HCT116 (cell line): ENCODE measurements around the gene ING3. TPM values are rescaled to one million over a fixed set of nuclear protein-coding genes. Genes with fewer than 3 reads are reported as not detected.
A peak's percentile ranks its signal among the peaks of the same experiment; 100 is the strongest.

ENCODE experiments used
- ATAC-seq: fragments of 200-7000 bp; cut with Tn5 transposase; 2 replicates; pipeline ENCODE4 v1.9.1; 2020; ENCODE audit warnings: mild to moderate bottlenecking, moderate library complexity
- BruUV-seq: library from RNA; stranded (reverse); fragments of 400-500 nt; replicated peaks from 2 replicates; lab custom pipeline; 2021; lab: Mats Ljungman, UMichigan
- CTCF ChIA-PET: fragments of 300-600 bp; sonication (Branson Sonifier 250); formaldehyde crosslinking; loops from one replicate; lab custom pipeline; 2021; ENCODE audit warnings: antibody characterized with exemption; lab: Charles Lee
- POLR2A ChIA-PET: fragments of 300-600, 350-600 bp; sonication (Branson Sonifier 250); formaldehyde crosslinking; loops from one replicate; lab custom pipeline; 2021; ENCODE audit warnings: antibody characterized with exemption; lab: Charles Lee
- RAD21 ChIA-PET, 2 experiments: fragments of 300-600 bp; sonication (Branson Sonifier 250); formaldehyde crosslinking; loops; one replicate each; lab custom pipeline; 2023; ENCODE audit warnings: low total read pairs in 2 of 2; ENCODE audit not compliant: uncharacterized antibody in 2 of 2, unreplicated experiment in 2 of 2, low non-redundant PET in 1 of 2; lab: Charles Lee
- DNase-seq: peaks from one replicate; pipeline ENCODE4 v3.0.0-alpha.2; 2010; ENCODE audit warnings: low read depth, low spot score
- H2AFZ ChIP-seq: fragments of 200-600 bp; shearing (Covaris generic), sonication (generic); 2 replicates; pipeline ENCODE4 v1.6.1; 2017; ENCODE audit warnings: low read depth, mixed run types, mixed read lengths, antibody characterized with exemption, low read length; ENCODE audit not compliant: poor library complexity, severe bottlenecking
- H3K27ac ChIP-seq: 2 replicates; pipeline ENCODE4 v1.5.1; 2012; ENCODE audit warnings: low read depth, low read length
- H3K27me3 ChIP-seq: fragments of 200-600 bp; sonication (generic); 2 replicates; pipeline ENCODE4 v1.6.1; 2016; ENCODE audit warnings: mixed run types, low read length, mixed read lengths; ENCODE audit not compliant: insufficient read depth
- H3K36me3 ChIP-seq, 2 experiments: fragments of 200-500 bp in 1 of 2; fragments of 200-600 bp in 1 of 2; sonication (Bioruptor generic) in 1 of 2; sonication (generic) in 1 of 2; 2 replicates each; pipeline versions ENCODE4 v1.5.1 to v1.6.1; 2014 to 2016; ENCODE audit warnings: low read length in 2 of 2, inconsistent platforms in 1 of 2, mixed read lengths in 1 of 2, mixed run types in 1 of 2; ENCODE audit not compliant: insufficient read depth in 2 of 2, control insufficient read depth in 1 of 2
- H3K4me1 ChIP-seq, 2 experiments: fragments of 200-600 bp in 1 of 2; sonication (generic) in 1 of 2; 2 replicates each; pipeline versions ENCODE4 v1.5.1 to v1.6.1; 2012 to 2017; ENCODE audit warnings: low read length in 2 of 2, inconsistent platforms in 1 of 2, mild to moderate bottlenecking in 1 of 2, mixed read lengths in 1 of 2, mixed run types in 1 of 2, moderate library complexity in 1 of 2; ENCODE audit not compliant: insufficient read depth in 2 of 2, control insufficient read depth in 1 of 2
- H3K4me2 ChIP-seq: fragments of 200-600 bp; sonication (generic); 2 replicates; pipeline ENCODE4 v1.6.1; 2017; ENCODE audit warnings: mixed run types, low read length, mixed read lengths
- H3K4me3 ChIP-seq, 2 experiments: fragments of 200-600 bp in 1 of 2; sonication (generic) in 1 of 2; replicated peaks in 1 of 2; 2 replicates each; pipeline ENCODE4 v1.5.1; 2011 to 2016; ENCODE audit warnings: low read length in 2 of 2, control low read depth in 1 of 2, low read depth in 1 of 2, mild to moderate bottlenecking in 1 of 2, mixed read lengths in 1 of 2, mixed run types in 1 of 2
- H3K79me2 ChIP-seq: fragments of 200-600 bp; sonication (generic); 2 replicates; pipeline ENCODE4 v1.6.1; 2017; ENCODE audit warnings: mild to moderate bottlenecking, mixed run types, low read length, moderate library complexity, mixed read lengths; ENCODE audit not compliant: insufficient read depth
- H3K9ac ChIP-seq: fragments of 200-600 bp; sonication (generic); 2 replicates; pipeline ENCODE4 v1.6.1; 2016; ENCODE audit warnings: low read length, mixed read lengths
- H3K9me2 ChIP-seq: fragments of 200-600 bp; sonication (generic), shearing (Covaris generic); 2 replicates; pipeline ENCODE4 v1.6.1; 2017; ENCODE audit warnings: mixed run types, mild to moderate bottlenecking, moderate library complexity; ENCODE audit not compliant: insufficient read depth
- H3K9me3 ChIP-seq, 2 experiments: fragments of 200-500 bp in 1 of 2; fragments of 200-600 bp in 1 of 2; sonication (Bioruptor generic) in 1 of 2; sonication (generic) in 1 of 2; 2 replicates each; pipeline ENCODE4 v1.6.1; 2014 to 2017; ENCODE audit warnings: low read length in 2 of 2, mixed read lengths in 2 of 2, inconsistent platforms in 1 of 2, low read depth in 1 of 2, mild to moderate bottlenecking in 1 of 2, mixed run types in 1 of 2, moderate library complexity in 1 of 2; ENCODE audit not compliant: control insufficient read depth in 1 of 2, insufficient read depth in 1 of 2
- H4K20me1 ChIP-seq: fragments of 200-600 bp; sonication (generic), shearing (Covaris generic); 2 replicates; pipeline ENCODE4 v1.6.1; 2017; ENCODE audit warnings: mixed run types, mild to moderate bottlenecking, moderate library complexity; ENCODE audit not compliant: insufficient read depth
- CEBPB ChIP-seq: IDR thresholded peaks from 2 replicates; pipeline ENCODE4 v1.6.1; 2012; ENCODE audit warnings: low read depth
- CTCF ChIP-seq, 3 experiments: fragments of 200-600 bp in 1 of 3; sonication (generic) in 1 of 3; IDR thresholded peaks in 2 of 3; conservative IDR thresholded peaks in 1 of 3; 2 replicates each; pipeline ENCODE4 v1.5.1; 2012 to 2017; ENCODE audit warnings: low read depth in 2 of 3, low read length in 2 of 3, antibody characterized with exemption in 1 of 3, borderline replicate concordance in 1 of 3, control low read depth in 1 of 3, mild to moderate bottlenecking in 1 of 3, mixed read lengths in 1 of 3, mixed run types in 1 of 3, moderate library complexity in 1 of 3; ENCODE audit not compliant: insufficient read depth in 1 of 3
- POLR2A ChIP-seq: IDR thresholded peaks from 2 replicates; pipeline ENCODE4 v1.7.0; 2011; ENCODE audit warnings: borderline replicate concordance; ENCODE audit not compliant: insufficient read depth, insufficient read length; ENCODE audit errors: extremely low read depth
- SIN3A ChIP-seq: IDR thresholded peaks from 2 replicates; pipeline ENCODE4 v1.6.1; 2012; ENCODE audit warnings: low read depth
- SRF ChIP-seq: IDR thresholded peaks from 2 replicates; pipeline ENCODE4 v1.6.1; 2012; ENCODE audit warnings: low read depth
- intact Hi-C: fragments of 100-400 bp; cut with micrococcal nuclease; formaldehyde crosslinking; loops from 2 replicates; pipeline ENCODE4 v1.10.0; 2022
- total RNA-seq: library from RNA; stranded (reverse); gene quantifications from one replicate; pipeline ENCODE4 v1.2.1, GENCODE V29; 2021; ENCODE audit not compliant: unreplicated experiment

ING3 gene
- total RNA-seq, 1 experiment from 2014 or later = 16.2 TPM

GRCh38 chr7:120949998-120950538 lies 509 bp upstream of the ING3 start:
- peaks cover 23% of the 10 kb centered on the region for H3K79me2 ChIP-seq
- CTCF ChIA-PET = interaction anchor here (1.5 kb wide), 1 partner anchor 158 kb away, joined by 6 read pairs; no protein-coding TSS in a partner anchor
- intact Hi-C loops = loop anchor here (5.0 kb wide), 1 partner anchor 387 kb away; no protein-coding TSS in a partner anchor

More at GRCh38 chr7:120949998-120950538, 509 bp upstream of the ING3 start:
- ChIA-PET RAD21 (interaction anchor here in 1 of 2 experiments (0.6 kb wide), 1 partner anchor 372 kb away, joined by 3 read pairs; no protein-coding TSS in a partner anchor), POLR2A (interaction anchor here (0.7 to 1.5 kb wide), 11 partner anchors 8 to 511 kb away, joined by 3 to 8 read pairs (median 3); no protein-coding TSS in a partner anchor)
- peak overlapping the region; percentile 91 for H3K4me2 ChIP-seq
- no peaks in the 10 kb centered on the region for H3K9me3 ChIP-seq
- no peaks in the 10 kb centered on the region for H3K9me2 ChIP-seq
- peaks cover 3 to 15% of the 10 kb centered on the region in 2 experiments; a peak in 3 of 4 replicates for H3K4me1 ChIP-seq
- peak overlapping the region; percentile 88 for H2AFZ ChIP-seq
- H3K9ac ChIP-seq = peak overlapping the region; percentile 56
- no peak overlapping the region for H3K27ac ChIP-seq
- H4K20me1 ChIP-seq = no peaks in the 10 kb centered on the region
- TF ChIP-seq POLR2A = peak; percentile 16
- peak; percentile 47 for TF ChIP-seq SIN3A
- TF ChIP-seq CTCF (IDR thresholded peaks at IDR 0.05 in 2 of 3, conservative IDR thresholded peaks at IDR 0.05 in 1 of 3; ENCODE audit: borderline replicate concordance in 1 of 3, insufficient read depth in 1 of 3, low read depth in 2 of 3, low read length in 2 of 3) = no peak
- TF ChIP-seq SRF = 0 out of 2 replicates have a peak, but pooled peaks have one; percentile 28
- no peak for TF ChIP-seq CEBPB
- H3K4me3 ChIP-seq = peak overlapping the region; percentile 61 to 83
- H3K36me3 ChIP-seq = peaks cover 0 to 7% of the 10 kb centered on the region in 2 experiments; a peak in 1 of 4 replicates
- BruUV-seq = TSS peak; percentile 86
- DNase-seq = no peak
- no peaks in the 10 kb centered on the region for H3K27me3 ChIP-seq
- no peak for ATAC-seq
